Hypothalamus (tissue), 51 donors: ENCODE measurements around the gene HOXD8.
A peak's percentile ranks its signal among the peaks of the same experiment; 100 is the strongest.

Source experiments
- DNase-seq, 51 donors: peaks; one replicate each; lab custom pipeline; 2025; lab: John Stamatoyannopoulos, UW

The HOXD8 gene

DNA sequence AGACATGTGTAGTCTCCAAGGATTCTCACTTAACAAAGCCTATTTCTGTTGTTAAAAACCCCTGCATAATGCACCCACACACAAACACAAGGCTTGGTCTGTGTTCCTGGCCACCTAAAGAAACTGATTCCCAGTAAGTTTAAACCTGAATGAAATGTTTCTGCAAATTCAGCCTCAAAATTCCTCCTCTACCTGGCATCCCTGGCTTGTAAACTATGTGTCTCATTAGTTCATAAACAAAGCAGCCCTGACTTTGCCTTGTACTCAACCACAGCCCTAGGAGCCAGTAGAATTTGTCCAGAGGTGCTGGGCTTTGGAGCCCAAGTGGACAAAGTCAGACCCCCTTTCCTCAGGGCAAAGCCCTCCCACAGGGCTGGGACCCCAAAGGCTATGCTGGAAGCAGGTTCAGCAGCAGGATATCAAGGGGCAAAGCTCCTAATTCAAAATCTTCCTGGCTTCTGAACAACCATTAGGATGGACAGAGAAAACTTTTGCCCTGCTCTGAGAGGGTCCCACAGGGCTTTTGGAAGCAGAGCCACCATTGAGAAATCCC, 39.6 kb upstream of the HOXD8 start:
- no peak for DNase-seq

DNA sequence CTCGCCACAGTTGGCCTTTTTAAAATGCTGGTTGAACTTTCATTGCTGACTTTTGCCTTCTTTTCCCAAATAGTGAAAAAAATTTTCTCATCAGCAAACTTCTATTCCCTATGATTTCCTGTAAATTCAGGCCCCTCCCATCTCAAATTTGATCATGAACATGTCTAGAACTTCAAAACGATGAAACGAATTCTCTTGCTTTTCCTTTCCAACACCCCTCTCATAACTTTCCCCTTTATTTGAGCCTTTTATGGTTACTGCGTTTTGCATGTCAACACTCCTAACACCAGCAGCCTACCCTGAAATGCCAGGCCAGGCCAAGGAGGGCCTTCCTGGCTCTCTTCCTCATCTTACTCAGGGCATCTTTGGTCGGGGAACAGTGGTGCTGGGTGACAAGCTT, 38.6 kb upstream of the HOXD8 start:
- no peak for DNase-seq

DNA sequence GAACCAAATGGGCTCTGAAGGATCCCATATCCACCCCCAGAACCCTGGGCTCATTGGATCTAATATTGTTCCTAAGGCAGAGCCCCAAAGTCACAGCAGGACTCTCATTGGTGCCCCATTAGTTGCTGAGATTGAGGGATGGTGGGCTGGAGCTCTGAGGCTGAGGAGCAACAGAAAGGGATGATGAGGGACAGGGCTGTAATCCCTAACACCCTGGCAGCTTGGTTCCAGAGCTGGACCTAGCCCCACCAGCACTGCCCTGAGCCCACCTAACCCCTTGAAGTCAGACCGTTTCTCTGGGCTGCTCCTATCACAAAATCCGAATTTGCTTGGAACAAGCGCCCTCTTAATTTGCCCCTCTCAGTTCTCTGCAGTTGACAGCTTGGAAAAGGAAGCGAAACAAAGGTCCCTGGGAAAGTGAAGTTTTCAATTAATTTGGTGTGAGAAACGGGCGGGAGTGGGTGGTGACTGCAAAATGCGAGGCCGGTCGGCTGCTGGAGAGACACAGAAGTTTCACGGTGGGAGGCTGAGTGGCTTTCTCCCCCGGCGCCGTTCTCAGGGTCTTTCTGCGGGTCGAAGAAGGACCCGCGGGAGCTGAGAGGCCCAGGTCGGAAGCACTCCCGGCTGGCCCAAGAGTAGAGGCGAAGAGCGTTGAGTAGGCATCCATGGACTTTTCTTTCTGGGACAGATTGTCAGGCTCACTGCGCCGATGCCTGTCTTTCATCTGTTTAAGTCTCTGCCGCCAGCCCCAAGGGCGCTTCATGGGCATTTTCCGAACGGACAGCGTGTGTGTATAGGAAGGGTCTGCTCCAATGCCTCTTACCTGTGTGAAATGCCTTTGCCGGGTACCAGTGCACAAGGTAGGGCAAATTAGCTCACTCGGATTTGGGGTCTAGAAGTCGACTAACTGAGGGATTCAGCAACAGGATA, 37.9 kb upstream of the HOXD8 start:
- no peak for DNase-seq

DNA sequence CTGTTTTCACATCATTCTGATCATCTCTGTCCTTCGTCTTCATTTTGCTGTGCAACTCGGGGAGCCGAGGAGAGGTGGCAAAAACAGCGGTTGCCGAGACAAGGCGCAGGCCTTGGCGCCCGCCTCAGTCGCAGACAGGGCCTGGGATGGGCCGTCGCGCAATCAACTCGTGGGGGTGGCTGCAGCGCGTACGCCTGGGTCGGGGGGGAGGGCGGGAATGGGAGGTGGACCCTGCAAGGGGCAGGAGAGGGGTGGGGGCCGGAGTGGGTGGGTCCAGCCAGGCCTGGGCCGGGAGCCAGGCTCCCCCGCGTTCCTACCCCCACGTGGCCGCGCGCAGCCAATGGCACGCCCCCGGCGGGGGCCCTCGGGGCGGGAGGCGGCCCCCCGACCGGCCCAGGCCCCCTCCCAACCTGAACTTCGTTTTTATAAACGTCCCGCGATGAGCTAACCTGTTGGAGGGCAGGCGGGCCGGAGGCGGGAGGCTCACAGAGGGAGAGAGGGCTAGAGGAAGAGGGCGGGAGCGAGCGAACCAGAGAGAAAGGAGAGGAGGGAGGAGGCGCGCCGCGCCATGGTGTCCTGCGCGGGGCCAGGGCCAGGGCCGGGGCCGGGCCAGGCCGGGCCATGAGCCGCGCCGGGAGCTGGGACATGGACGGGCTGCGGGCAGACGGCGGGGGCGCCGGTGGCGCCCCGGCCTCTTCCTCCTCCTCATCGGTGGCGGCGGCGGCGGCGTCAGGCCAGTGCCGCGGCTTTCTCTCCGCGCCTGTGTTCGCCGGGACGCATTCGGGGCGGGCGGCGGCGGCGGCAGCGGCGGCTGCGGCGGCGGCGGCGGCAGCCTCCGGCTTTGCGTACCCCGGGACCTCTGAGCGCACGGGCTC, 37.0 kb upstream of the HOXD8 start, which contains the start of gene HOXD13:
Gene HOXD13 (plus strand): TSS at position 452 of the 875 bp plus-strand sequence. CDS start 170 bp downstream, at position 622.
- DNase-seq: no peak

DNA sequence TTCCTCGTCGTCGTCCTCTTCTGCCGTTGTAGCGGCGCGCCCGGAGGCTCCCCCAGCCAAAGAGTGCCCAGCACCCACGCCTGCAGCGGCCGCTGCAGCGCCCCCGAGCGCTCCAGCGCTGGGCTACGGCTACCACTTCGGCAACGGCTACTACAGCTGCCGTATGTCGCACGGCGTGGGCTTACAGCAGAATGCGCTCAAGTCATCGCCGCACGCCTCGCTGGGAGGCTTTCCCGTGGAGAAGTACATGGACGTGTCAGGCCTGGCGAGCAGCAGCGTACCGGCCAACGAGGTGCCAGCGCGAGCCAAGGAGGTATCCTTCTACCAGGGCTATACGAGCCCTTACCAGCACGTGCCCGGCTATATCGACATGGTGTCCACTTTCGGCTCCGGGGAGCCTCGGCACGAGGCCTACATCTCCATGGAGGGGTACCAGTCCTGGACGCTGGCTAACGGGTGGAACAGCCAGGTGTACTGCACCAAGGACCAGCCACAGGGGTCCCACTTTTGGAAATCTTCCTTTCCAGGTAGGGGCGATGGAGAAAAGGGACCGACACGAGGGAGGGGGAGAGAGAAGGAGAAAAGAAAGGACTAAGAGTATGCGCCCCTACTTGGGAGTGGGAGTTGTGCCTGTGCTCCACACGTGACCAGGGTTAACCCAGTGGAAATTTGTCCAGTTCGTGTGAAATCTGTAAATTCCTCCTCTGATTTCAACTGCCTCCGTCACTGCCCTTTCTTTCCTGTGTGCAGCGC, 36.2 kb upstream of the HOXD8 start:
- DNase-seq: no peak

DNA sequence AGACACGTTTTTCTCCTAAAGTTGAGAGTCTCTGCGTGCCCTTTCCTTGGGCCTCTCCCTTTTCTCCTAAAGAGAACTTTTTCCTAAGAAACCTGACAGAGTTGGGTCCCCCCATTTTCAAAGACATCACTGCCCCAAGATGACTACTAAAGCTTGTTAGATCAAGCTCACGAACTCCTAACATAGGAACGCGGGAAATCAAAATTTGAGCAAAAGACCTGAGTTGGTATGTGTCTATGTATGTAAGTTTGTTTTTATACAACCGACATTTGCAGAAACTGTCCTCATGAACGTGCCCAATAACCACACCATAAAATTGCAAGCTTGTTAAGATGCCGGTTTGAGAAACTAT, 35.6 kb upstream of the HOXD8 start:
- DNase-seq: no peak

DNA sequence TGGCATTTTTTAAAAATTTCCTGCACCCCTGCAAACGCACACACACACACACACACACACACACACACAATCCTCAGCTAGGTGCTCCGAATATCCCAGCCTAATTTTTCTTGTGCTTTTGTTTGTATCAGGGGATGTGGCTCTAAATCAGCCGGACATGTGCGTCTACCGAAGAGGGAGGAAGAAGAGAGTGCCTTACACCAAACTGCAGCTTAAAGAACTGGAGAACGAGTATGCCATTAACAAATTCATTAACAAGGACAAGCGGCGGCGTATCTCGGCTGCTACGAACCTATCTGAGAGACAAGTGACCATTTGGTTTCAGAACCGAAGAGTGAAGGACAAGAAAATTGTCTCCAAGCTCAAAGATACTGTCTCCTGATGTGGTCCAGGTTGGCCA, 35.2 kb upstream of the HOXD8 start:
- DNase-seq: no peak

DNA sequence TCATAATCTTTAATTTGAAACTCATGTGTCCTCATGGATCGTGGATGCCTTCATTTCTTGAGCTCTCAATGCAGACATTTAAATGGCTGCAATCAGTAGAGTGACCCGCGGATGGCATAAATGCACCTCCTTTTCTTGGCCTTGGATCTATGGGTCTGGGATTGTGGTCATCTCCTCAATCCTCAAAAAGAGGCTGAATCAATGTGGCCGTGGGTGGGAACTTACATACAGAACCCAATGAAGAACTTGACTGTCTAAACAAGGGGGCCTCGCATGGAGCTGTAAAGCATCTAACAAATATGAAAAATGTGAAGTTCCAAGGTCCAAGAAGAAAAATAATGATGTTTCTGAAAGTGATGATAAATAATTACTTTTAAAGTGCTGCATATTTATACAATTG, 34.1 kb upstream of the HOXD8 start:
- DNase-seq: no peak

DNA sequence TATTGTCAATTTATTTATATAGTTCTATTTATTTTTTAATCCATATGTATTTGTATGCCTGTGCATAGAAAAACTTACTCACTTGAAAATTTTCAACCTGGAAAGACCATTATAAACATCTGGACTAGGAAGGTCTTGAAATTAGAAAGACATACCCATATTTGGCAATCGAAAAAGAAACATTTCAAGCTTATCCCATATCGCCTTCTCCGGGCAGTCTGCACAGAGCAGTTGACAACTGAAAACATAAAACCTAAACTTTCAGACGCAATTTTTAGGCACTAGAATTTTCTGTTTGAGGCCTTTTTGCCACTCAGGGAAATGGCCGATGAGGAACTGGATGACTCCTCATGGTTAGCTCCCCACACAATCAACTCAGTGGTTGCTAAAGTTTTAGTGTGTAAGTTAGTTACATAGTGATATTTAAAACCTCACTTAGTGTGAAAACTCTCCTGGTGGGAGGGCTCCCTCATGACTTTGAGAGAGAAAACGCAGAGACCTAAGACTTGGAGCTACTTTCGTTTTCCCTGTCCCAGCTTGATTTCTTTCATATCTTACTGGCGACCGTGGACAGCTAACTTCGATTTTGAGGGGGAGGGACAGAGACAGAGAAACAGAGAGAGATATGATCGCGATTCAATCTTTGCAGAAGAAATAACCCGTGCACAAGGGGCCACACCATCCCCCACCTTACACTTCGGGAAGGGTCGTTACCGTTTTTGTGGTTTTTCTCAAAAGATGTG, 33.1 kb upstream of the HOXD8 start:
- DNase-seq: no peak

DNA sequence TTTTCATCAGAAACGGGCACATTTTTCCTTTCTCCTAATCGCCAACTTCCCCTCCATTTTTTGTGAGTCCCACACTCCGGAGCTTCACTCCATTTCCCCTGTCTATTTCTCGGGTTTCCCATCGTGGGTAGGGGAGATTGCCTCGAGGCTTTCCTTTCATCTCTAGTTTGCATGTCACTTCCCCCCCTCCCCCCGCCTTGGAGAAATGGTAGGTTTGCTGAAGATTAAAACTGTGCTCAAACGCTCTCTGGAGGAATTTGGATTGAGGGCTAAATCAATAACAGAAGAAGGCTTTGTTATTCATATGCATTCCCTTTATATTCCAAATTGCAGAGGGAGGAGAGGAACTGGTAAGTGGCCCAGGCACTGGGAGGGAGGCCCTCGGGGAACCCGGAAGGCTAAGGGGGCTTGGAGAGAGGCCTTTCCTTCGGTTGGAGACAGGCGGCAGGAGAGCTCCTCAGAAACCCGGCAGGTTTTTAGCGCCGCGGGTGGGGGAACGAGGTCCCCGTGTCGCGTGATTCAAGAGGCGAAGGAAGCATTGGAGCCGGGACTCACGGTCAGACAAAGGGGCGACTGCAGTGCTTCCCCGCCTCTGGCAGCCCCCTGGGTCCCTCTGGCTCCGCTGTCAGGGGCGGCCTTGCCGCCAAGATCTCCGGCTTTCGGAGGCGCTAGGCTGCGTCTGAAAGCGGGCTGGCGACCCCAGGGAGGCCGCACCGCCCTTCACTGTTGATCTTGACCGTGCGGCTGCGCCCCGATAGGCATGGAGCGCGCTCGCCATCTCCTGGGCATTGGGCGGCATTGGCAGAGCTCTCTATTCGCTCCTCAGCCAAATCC, 32.3 kb upstream of the HOXD8 start:
- DNase-seq: peak in 22 of 51 donors; percentile 2 to 45 (median 12)

DNA sequence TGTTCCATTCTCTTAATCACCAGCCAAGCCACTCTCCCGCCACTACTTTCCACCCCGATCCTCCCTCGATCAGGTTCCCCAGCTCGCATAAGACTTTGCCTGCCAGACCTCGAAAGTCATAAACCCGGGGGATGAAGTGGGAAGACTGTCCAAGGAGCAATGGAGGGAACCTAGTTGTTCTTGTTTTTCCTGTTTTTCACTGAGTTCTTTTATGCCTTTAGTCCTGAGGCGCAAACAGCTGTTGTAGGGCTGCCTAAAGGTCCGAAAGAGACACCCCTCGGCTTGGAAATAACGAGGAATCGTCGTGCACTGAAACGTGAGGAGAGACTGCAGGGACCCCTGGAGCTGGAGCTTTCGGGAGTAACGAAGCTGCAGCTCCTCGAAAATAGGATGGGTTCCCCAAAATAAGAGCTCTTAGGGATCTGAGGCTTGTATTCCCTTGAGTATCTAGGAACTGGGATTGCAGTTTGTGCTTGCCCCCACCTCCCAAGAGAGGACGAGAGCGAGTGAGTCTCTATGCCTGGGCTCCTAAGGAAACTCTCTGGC, 31.6 kb upstream of the HOXD8 start:
- peak in 2 of 51 donors; percentile 0 to 1 for DNase-seq

DNA sequence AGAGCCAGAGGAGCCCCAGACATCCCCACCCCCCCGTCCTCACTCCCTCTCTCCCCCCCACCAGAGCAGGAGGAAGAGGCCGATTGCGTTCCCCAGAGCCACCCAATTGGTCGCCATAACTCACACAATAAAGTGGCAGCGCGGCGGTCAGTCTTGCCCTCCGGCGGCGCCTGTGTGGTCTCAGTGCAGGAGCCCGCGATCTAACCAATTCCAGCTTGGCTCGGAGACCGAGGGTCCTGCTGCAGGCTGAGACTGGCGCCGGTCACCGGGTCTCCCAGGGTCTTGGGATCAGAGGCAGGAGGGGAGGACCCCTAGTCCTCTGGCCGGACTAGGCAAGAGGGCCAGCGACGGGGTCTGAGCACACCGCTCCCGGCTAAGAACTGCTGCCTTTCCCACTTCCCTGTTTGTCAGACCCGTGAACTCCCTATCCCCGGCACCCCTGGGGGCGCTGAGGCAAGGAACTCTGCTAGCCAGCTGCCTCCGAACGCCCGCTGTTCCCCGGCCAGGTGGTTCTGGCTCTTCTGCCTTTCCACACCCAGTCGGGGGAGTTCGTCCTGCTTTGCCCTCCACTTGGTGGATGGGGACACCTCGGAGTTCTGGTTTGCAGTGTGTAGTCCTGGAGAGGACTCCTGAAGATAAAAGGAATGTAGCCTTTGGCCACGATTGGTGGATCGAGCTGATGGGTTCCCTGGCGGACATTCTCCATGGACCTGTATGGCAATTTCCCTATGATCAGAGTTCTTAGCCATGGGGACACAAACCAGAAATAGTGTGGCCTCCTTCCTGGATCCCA, 30.9 kb upstream of the HOXD8 start:
- no peak for DNase-seq

DNA sequence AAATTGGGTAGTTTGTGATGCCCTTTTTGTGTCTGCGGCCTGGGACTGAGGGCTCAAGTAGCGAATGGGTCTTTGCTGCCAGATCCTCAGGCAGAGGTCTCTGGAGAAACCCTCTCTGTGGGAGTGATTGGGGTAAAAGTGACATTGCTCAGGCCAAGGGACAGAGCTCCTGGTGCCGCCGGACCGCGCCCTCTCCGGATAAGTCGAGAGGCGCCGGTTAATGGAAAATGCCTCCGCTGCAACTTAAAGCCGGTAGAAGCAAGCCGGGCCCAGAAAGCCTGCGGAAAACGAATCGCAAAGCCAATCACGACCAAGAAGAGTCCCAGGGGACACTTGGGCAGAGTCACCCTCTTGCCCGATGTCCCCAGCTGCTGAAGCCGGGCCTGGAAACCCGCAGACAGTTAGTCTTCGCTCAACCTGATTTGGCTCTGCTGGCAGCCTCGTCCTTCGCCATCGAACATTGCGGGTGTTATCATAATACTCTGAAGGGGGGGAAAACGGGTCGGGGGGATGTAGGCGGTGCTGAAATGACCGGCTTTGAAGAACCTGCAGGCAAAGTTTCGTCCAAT, 30.3 kb upstream of the HOXD8 start:
- DNase-seq: no peak

DNA sequence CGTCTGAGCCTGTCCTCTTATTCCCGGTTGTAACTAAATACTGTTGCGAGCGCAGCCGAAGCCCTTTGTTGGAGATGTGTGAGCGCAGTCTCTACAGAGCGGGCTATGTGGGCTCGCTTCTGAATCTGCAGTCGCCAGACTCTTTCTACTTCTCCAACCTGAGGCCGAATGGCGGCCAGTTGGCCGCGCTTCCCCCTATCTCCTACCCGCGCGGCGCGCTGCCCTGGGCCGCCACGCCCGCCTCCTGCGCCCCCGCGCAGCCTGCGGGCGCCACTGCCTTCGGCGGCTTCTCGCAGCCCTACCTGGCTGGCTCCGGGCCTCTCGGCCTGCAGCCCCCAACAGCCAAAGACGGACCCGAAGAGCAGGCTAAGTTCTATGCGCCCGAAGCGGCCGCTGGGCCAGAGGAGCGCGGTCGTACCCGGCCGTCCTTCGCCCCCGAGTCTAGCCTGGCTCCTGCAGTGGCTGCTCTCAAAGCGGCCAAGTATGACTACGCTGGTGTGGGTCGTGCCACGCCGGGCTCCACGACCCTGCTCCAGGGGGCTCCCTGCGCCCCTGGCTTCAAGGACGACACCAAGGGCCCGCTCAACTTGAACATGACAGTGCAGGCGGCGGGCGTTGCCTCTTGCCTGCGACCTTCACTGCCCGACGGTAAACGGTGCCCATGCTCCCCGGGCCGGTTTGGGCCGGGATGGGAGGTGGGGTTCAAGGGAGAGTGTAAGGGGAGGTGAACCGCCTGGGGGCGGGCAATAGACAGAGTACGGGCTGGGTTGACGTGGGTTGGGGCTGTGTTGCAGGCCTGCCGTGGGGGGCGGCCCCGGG, 29.6 kb upstream of the HOXD8 start, which contains the start of gene HOXD12:
Gene HOXD12 (plus strand): TSS at position 68 of the 819 bp plus-strand sequence. CDS start 7 bp downstream, at position 75.
- no peak for DNase-seq

DNA sequence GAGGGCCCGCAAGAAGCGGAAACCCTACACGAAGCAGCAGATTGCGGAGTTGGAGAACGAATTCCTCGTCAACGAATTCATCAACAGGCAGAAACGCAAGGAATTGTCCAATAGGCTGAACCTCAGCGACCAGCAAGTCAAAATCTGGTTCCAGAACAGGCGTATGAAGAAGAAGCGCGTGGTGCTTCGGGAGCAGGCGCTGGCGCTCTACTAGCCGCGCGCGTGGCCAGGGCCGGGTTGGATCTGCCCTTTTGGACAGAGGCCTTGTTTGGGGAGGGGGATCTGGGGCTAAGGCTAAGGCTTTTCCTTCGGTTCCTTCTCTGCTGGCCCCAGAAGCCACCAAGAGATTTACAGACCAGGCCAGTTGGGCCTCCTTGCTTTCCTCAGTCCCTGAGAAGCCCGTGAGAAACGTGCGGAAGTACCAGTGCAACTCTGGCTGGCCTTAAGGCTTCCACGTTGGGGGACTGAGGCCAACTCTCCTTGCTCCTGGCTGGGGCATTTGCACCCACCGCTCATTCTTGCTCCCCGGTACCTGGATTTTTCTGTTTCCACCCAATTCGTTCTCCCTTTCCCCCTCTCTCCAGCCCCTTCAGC, 28.9 kb upstream of the HOXD8 start:
- no peak for DNase-seq

DNA sequence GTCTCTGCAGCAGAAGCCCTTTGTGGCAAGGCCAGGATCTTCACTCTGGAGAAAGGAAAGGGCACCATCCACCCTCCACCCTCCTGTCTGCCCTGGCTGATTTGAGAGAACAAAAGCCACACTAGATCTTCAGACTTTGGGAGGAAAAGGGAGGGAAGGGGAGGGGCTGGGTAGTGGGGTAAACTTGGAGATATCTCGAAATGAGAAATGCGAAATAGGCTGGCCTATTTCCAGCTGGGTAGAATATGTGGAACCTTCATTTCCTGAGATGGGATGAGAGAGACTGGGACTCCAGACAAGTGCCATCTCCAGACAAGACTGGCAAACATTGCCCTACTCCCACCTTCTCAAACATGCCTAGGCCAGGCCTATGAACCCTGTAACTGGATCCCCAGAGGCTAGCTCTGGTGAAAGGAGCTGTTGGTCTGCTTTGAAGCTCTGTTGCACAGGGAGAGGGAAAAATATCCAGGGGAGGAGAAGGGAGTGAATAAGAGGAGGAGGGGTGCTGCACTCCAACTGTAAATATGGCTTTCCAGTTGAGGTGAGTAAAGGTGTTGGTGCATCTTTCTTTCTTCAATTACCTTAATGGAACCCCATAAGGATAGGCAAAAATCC, 28.2 kb upstream of the HOXD8 start:
- no peak for DNase-seq
